ENCODE results near the gene ADGRF1.

ADGRF1 gene

DNA sequence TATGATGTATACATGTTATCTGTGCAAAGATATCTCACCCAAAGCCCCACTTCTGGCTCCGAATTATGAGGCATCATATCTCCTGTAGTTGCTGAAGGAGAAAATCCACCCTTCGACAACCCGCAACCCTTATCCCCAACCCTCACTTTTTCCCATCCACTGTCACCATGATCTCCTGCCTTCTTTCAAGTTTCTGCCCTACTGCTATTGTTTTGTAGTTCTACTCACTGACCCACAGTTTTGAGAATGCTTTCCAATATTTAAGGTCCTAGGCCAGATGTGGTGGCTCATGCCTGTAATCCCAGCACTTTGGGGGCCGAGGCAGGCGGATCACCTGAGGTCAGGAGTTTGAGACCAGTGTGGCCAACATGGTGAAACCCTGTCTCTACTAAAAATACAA, 22.2 kb downstream of the ADGRF1 start:
- Histone ChIP-seq H3K27ac (ENCODE audit: low read depth, low read length, severe bottlenecking) (no peak overlapping the region), H3K4me3 (ENCODE audit: extremely low read depth, insufficient read depth, low read length, poor library complexity, severe bottlenecking) (no peak overlapping the region), H3K9me3 (ENCODE audit: control insufficient read depth, low read length) (no peaks in the 10 kb centered on the region), H3K36me3 (ENCODE audit: control insufficient read depth, insufficient read depth, low read length) (no peaks in the 10 kb centered on the region), H3K4me1 (ENCODE audit: control insufficient read depth, insufficient read depth, low read length, poor library complexity, severe bottlenecking) (no peaks in the 10 kb centered on the region)
- WGBS, 2 experiments (ENCODE audit: insufficient coverage in 2 of 2): 94% methylated on average over 5 of the region's 5 CpGs; no CpG with 5 or more reads in 1 of the 2 experiments

DNA sequence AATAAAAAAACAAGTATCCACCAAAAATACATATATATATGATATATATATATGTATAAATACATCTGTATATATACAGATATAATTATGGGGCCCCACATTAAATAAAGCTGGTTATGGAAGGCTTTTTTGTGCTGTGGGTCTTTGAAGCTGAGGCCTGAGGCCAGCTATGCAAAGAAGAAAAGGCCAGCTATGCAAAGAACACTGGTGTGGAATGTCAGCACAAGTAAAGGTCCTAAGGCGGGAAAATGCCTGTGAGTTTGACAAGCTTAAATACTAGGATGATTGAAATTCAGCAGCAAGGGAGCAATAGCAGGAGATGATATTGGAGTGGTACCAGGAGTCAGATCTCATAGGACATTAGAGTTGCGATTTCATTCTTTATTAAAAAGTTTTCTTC, 25.2 kb downstream of the ADGRF1 start:
- Histone ChIP-seq H3K36me3 (ENCODE audit: control insufficient read depth, insufficient read depth, low read length) (no peaks in the 10 kb centered on the region), H3K4me3 (ENCODE audit: extremely low read depth, insufficient read depth, low read length, poor library complexity, severe bottlenecking) (no peak overlapping the region), H3K9me3 (ENCODE audit: control insufficient read depth, low read length) (no peaks in the 10 kb centered on the region), H3K4me1 (ENCODE audit: control insufficient read depth, insufficient read depth, low read length, poor library complexity, severe bottlenecking) (no peaks in the 10 kb centered on the region), H3K27ac (ENCODE audit: low read depth, low read length, severe bottlenecking) (no peak overlapping the region)
- WGBS, 2 experiments (ENCODE audit: insufficient coverage in 2 of 2): 75 to 78% methylated on average over 1 to 2 of the region's 2 CpGs

DNA sequence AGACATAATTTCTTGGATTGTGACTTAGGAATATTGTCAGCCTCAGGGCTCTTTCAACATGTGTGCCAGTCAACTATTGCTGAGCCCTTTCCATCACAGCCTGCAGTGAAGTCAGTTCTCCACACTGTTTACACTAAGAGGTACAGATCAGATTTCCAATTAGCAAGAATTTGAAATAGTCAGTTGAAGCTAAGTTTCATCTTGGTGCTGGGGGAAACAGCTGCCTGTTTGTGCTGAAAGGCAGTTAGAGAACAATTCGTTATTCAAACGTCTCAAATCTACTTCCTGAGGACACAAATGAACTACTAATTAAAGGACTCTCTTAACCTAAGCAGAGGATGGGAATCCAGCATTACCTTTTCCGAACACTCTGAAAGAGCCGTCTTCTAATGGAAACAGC, 25.9 kb downstream of the ADGRF1 start:
- WGBS, 2 experiments (ENCODE audit: insufficient coverage in 2 of 2): 71 to 91% methylated on average over 4 of the region's 4 CpGs
- peak overlapping the region; percentile 44 for H3K27ac ChIP-seq (ENCODE audit: low read depth, low read length, severe bottlenecking)

DNA sequence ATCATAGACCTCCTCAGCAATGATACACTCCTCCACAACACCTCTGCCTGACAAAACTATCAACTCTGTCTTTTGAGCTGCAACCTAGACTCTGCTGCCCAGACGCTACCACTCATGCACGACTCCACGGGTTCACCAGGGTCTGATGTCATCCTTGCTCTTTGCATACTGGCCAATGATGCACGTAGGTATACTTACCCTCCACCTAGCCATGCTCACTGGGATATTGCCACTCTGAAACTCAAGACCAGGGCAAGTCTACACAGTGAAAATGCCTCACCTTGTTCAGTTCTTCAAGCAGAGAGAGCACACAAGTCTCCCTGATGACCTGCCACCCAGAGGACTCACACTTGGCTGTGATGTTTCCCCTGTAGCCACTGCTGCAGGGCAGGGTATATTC, 27.7 kb downstream of the ADGRF1 start:
- no peaks in the 10 kb centered on the region for H3K4me1 ChIP-seq (ENCODE audit: control insufficient read depth, insufficient read depth, low read length, poor library complexity, severe bottlenecking)
- no peak overlapping the region for H3K27ac ChIP-seq (ENCODE audit: low read depth, low read length, severe bottlenecking)
- no peaks in the 10 kb centered on the region for H3K36me3 ChIP-seq (ENCODE audit: control insufficient read depth, insufficient read depth, low read length)
- WGBS, 2 experiments (ENCODE audit: insufficient coverage in 2 of 2): 83 to 100% methylated on average over 1 to 4 of the region's 4 CpGs
- H3K4me3 ChIP-seq (ENCODE audit: extremely low read depth, insufficient read depth, low read length, poor library complexity, severe bottlenecking): no peak overlapping the region
- no peaks in the 10 kb centered on the region for H3K9me3 ChIP-seq (ENCODE audit: control insufficient read depth, low read length)

More for the DNA sequence above, 25.9 kb downstream of the ADGRF1 start:
- no peak overlapping the region for H3K4me3 ChIP-seq (ENCODE audit: extremely low read depth, insufficient read depth, low read length, poor library complexity, severe bottlenecking)
- no peaks in the 10 kb centered on the region for H3K4me1 ChIP-seq (ENCODE audit: control insufficient read depth, insufficient read depth, low read length, poor library complexity, severe bottlenecking)
- no peaks in the 10 kb centered on the region for H3K9me3 ChIP-seq (ENCODE audit: control insufficient read depth, low read length)
- no peaks in the 10 kb centered on the region for H3K36me3 ChIP-seq (ENCODE audit: control insufficient read depth, insufficient read depth, low read length)

DNA sequence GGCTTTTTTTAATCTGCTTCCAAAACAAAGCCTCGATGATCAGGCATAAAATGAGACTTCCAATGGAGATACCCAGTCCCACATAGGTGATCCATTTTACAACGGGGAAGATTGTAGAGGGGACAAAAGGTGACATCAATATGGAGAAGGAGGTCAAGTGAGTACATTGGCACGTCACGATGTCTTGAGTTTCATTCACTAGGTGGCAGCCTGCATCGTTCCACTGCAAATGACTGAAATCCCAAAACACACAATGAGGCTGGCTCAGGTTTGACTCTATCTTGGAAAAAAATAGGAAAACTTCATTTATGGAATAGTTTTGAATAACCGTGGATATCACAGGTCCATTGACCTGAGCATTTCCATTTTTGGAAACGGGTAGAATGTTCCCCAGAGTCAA, 32.5 kb downstream of the ADGRF1 start:
- no peak overlapping the region for H3K4me3 ChIP-seq (ENCODE audit: extremely low read depth, insufficient read depth, low read length, poor library complexity, severe bottlenecking)
- no peaks in the 10 kb centered on the region for H3K36me3 ChIP-seq (ENCODE audit: control insufficient read depth, insufficient read depth, low read length)
- H3K27ac ChIP-seq (ENCODE audit: low read depth, low read length, severe bottlenecking): no peak overlapping the region
- 71 to 90% methylated on average over 6 of the region's 7 CpGs for WGBS, 2 experiments (ENCODE audit: insufficient coverage in 2 of 2)
- H3K9me3 ChIP-seq (ENCODE audit: control insufficient read depth, low read length): no peaks in the 10 kb centered on the region
- H3K4me1 ChIP-seq (ENCODE audit: control insufficient read depth, insufficient read depth, low read length, poor library complexity, severe bottlenecking): no peaks in the 10 kb centered on the region

DNA sequence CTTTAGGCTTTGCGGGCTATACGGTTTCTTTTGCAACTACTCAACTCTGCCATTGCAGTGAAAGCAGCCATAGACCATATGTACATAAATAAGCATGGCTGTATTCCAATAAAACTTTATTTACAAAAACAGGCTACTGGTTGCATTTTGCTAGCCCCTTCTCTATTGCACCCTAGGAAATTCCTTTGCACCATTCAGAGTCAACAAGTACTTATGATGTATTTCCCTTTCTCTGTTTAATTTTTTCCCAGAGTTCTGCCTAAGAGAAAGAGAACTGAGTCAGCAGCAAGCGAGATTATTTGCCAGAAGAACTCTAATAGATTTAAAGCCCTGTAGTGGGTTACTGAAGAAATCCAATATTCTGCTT, 33.8 kb downstream of the ADGRF1 start:
- 89 to 100% methylated on average over 2 of the region's 3 CpGs for WGBS, 2 experiments (ENCODE audit: insufficient coverage in 2 of 2)
- peaks cover 5% of the 10 kb centered on the region for H3K4me1 ChIP-seq (ENCODE audit: control insufficient read depth, insufficient read depth, low read length, poor library complexity, severe bottlenecking)
- no peaks in the 10 kb centered on the region for H3K9me3 ChIP-seq (ENCODE audit: control insufficient read depth, low read length)
- no peak overlapping the region for H3K4me3 ChIP-seq (ENCODE audit: extremely low read depth, insufficient read depth, low read length, poor library complexity, severe bottlenecking)
- no peaks in the 10 kb centered on the region for H3K36me3 ChIP-seq (ENCODE audit: control insufficient read depth, insufficient read depth, low read length)
- no peak overlapping the region for H3K27ac ChIP-seq (ENCODE audit: low read depth, low read length, severe bottlenecking)

DNA sequence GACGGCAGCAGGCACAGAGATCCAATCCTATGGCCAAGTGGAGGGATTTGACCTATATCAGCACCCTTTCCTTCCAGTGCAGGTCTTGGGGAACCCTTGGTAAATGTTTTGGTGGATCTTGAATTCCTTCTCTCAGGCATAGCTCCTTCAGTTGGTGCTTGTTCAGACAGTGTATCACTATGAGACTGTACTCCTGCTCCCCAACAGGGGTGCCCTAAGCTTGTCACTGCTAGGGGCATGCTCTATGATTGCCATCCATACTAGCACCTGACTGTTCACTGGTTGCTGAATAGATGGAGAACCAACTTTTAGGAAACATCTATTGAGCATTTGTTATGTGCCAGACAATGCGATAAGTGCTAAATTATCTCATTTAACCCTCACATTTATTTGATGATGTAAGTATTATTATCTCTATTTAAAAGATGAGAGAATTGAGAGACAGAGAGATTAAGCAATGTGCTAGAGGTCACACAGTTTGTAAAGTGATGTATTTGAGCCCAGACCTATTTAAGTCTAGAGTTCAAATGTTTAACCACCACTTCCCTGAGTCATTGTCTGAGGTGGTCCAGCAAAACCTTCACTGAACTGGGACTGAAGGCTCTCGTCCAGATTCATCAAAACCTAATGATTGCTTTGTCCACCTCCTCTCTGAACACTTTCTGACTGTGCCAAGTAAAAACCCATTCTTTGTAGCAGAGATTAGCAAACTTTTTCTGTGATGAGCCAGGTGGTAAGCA, 34.3 kb downstream of the ADGRF1 start:
- Histone ChIP-seq H3K4me1 (ENCODE audit: control insufficient read depth, insufficient read depth, low read length, poor library complexity, severe bottlenecking) (peaks cover 5% of the 10 kb centered on the region), H3K36me3 (ENCODE audit: control insufficient read depth, insufficient read depth, low read length) (no peaks in the 10 kb centered on the region), H3K27ac (ENCODE audit: low read depth, low read length, severe bottlenecking) (no peak overlapping the region), H3K9me3 (ENCODE audit: control insufficient read depth, low read length) (no peaks in the 10 kb centered on the region), H3K4me3 (ENCODE audit: extremely low read depth, insufficient read depth, low read length, poor library complexity, severe bottlenecking) (no peak overlapping the region)
- 71 to 100% methylated on average over 1 to 2 of the region's 3 CpGs for WGBS, 2 experiments (ENCODE audit: insufficient coverage in 2 of 2)

DNA sequence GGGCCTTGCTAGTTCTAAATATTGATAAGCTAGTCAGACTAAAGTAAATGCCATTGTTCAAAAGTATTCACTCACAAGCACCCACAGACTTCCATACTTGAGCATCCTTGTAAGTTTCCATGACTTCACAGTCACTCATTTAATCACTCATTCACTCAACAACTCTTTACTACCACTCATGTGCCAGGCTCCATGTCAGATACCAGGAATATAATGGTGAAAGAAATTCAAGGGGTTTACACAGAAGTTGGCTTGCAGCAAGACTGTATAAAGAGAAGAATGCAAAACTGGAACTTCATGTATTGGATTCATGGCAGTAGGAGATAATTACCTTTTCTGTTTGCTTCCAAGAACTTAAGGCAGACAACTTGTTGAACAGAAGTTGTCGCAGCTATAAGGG, 36.6 kb downstream of the ADGRF1 start:
- WGBS, 2 experiments (ENCODE audit: insufficient coverage in 2 of 2): no CpG with 5 or more reads among the region's 1 CpG
- Histone ChIP-seq H3K27ac (ENCODE audit: low read depth, low read length, severe bottlenecking) (no peak overlapping the region), H3K9me3 (ENCODE audit: control insufficient read depth, low read length) (no peaks in the 10 kb centered on the region), H3K4me1 (ENCODE audit: control insufficient read depth, insufficient read depth, low read length, poor library complexity, severe bottlenecking) (peaks cover 5% of the 10 kb centered on the region), H3K4me3 (ENCODE audit: extremely low read depth, insufficient read depth, low read length, poor library complexity, severe bottlenecking) (no peak overlapping the region), H3K36me3 (ENCODE audit: control insufficient read depth, insufficient read depth, low read length) (no peaks in the 10 kb centered on the region)

DNA sequence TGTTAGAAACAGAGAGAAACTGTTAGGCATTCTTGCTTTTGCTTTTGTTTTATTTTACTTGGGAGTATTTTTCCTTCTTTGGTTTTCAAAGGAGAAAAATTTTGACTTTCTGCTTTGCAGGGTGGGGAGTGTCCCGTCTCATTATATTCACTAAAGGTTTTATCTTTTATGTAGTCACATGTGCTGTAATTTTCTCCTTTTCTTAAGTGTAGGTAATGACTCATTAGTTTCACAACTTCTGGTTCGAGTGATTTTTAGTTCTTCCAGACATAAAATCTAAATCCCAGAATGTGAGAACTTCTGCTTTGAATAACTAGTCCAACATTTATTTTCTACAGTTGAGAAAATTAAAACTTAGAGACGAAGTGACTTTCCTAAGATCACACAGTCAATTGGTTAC, 37.7 kb downstream of the ADGRF1 start:
- Histone ChIP-seq H3K27ac (ENCODE audit: low read depth, low read length, severe bottlenecking) (no peak overlapping the region), H3K9me3 (ENCODE audit: control insufficient read depth, low read length) (no peaks in the 10 kb centered on the region), H3K4me1 (ENCODE audit: control insufficient read depth, insufficient read depth, low read length, poor library complexity, severe bottlenecking) (peaks cover 5% of the 10 kb centered on the region), H3K4me3 (ENCODE audit: extremely low read depth, insufficient read depth, low read length, poor library complexity, severe bottlenecking) (no peak overlapping the region), H3K36me3 (ENCODE audit: control insufficient read depth, insufficient read depth, low read length) (no peaks in the 10 kb centered on the region)
- WGBS, 2 experiments (ENCODE audit: insufficient coverage in 2 of 2): 60 to 100% methylated on average over 1 of the region's 3 CpGs

DNA sequence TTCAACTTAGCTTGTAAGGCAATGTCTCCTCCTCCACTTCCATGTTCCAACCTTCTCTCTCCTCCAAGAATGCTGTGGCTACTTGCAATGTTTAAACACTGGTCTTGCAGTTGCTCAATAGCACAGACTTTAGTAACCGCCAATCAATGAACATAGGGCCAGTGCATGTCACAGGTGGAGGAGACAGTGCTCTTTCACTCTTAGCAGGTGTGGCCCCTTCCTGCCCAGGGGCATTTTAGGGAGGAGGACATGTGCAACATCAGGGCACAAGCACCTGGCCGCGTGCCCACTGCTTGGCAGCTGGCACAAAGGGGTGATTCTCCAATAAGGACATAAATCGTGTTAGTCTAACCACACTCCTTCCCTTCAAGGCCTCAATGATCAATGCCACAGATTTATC, 41.3 kb downstream of the ADGRF1 start:
- 82 to 96% methylated on average over 1 to 3 of the region's 4 CpGs for WGBS, 2 experiments (ENCODE audit: insufficient coverage in 2 of 2)
- H3K9me3 ChIP-seq (ENCODE audit: control insufficient read depth, low read length): no peaks in the 10 kb centered on the region
- H3K27ac ChIP-seq (ENCODE audit: low read depth, low read length, severe bottlenecking): no peak overlapping the region
- H3K36me3 ChIP-seq (ENCODE audit: control insufficient read depth, insufficient read depth, low read length): no peaks in the 10 kb centered on the region
- peaks cover 5% of the 10 kb centered on the region for H3K4me1 ChIP-seq (ENCODE audit: control insufficient read depth, insufficient read depth, low read length, poor library complexity, severe bottlenecking)
- no peak overlapping the region for H3K4me3 ChIP-seq (ENCODE audit: extremely low read depth, insufficient read depth, low read length, poor library complexity, severe bottlenecking)

DNA sequence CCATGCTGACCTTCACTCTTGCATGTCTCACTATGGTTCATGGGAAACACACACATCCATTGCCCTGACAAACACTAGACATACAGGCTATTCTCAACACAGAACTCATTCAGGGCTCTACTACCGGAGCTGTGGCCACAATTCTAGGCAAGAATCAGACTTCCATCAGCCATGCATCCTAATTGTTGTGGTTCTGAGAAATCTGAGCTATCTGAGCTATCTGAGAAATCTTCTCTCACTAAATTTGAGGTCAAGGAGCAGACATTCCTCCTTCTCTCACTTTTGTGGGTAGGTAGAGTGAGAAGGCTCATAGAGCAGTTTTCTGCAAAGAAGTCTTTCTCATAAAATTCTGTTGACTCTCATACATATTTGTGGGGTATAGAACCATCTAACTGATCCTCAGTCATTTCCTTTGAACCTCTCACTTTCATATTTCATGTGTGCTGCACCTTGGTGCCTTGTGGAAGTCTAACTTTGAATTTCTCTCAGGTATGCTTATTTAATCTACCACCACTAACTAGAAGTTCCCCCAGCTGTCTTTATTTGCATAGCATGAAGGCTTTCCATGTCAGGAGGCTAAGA, 43.6 kb downstream of the ADGRF1 start:
- Histone ChIP-seq H3K36me3 (ENCODE audit: control insufficient read depth, insufficient read depth, low read length) (no peaks in the 10 kb centered on the region), H3K4me3 (ENCODE audit: extremely low read depth, insufficient read depth, low read length, poor library complexity, severe bottlenecking) (no peak overlapping the region), H3K9me3 (ENCODE audit: control insufficient read depth, low read length) (no peaks in the 10 kb centered on the region), H3K27ac (ENCODE audit: low read depth, low read length, severe bottlenecking) (no peak overlapping the region), H3K4me1 (ENCODE audit: control insufficient read depth, insufficient read depth, low read length, poor library complexity, severe bottlenecking) (peaks cover 7% of the 10 kb centered on the region)
- WGBS, 2 experiments (ENCODE audit: insufficient coverage in 2 of 2): 86 to 100% methylated on average over 1 of the region's 1 CpG
